GM03348 (cell line): ENCODE measurements around the gene MTMR1.

Experiments used
- DNase-seq: peaks from one replicate; pipeline ENCODE4 v3.0.0; 2012; ENCODE audit warnings: low spot score

Gene MTMR1

GRCh38 chrX:150779385-150779784 lies 86.2 kb downstream of the MTMR1 start:
- DNase-seq = no peak

- DNase-seq = no peak
These were observed 88.5 kb downstream of the MTMR1 start for GRCh38 chrX:150781677-150782076.

GRCh38 chrX:150790021-150790420 lies 96.8 kb downstream of the MTMR1 start:
- DNase-seq = no peak

GRCh38 chrX:150792949-150793527 lies 99.8 kb downstream of the MTMR1 start:
- no peak for DNase-seq

- peak; percentile 2 for DNase-seq
These were observed 112.5 kb downstream of the MTMR1 start for GRCh38 chrX:150805736-150806135.

- DNase-seq = no peak
These were observed 113.6 kb downstream of the MTMR1 start for GRCh38 chrX:150806827-150807226.

- DNase-seq = peak; percentile 2
These were observed 120.7 kb downstream of the MTMR1 start for GRCh38 chrX:150813922-150814321.
